IPS-15b (cell line): Measurements from ENCODE around the gene MEIG1.
"Not testable (repeated sequence)": the region's sequence is repeated elsewhere in the genome, so short reads cannot be mapped to it uniquely, and the experiment has no call there.

Source experiments
- H3K27me3 ChIP-seq: one replicate; pipeline ENCODE4 v1.6.1; 2013; ENCODE audit warnings: low read length; ENCODE audit not compliant: control insufficient read depth, insufficient read depth
- H3K36me3 ChIP-seq: one replicate; pipeline ENCODE4 v1.6.1; 2013; ENCODE audit warnings: low read length; ENCODE audit not compliant: control insufficient read depth, insufficient read depth
- H3K4me1 ChIP-seq: one replicate; pipeline ENCODE4 v1.6.1; 2013; ENCODE audit warnings: mild to moderate bottlenecking, low read length; ENCODE audit not compliant: control insufficient read depth, insufficient read depth
- H3K4me3 ChIP-seq: one replicate; pipeline ENCODE4 v1.5.1; 2013; ENCODE audit warnings: low read depth, low read length
- H3K9ac ChIP-seq: one replicate; pipeline ENCODE4 v1.6.1; 2013; ENCODE audit warnings: low read depth, mild to moderate bottlenecking, low read length
- H3K9me3 ChIP-seq: one replicate; pipeline ENCODE4 v1.6.1; 2013; ENCODE audit warnings: mild to moderate bottlenecking, low read length; ENCODE audit not compliant: control insufficient read depth, insufficient read depth

MEIG1 gene

GRCh38 chr10:14938971-14939370 lies 20.2 kb upstream of the MEIG1 start:
- not testable (repeated sequence) for H3K9ac ChIP-seq, H3K9me3 ChIP-seq, H3K4me1 ChIP-seq, H3K27me3 ChIP-seq, H3K36me3 ChIP-seq, H3K4me3 ChIP-seq

DNA sequence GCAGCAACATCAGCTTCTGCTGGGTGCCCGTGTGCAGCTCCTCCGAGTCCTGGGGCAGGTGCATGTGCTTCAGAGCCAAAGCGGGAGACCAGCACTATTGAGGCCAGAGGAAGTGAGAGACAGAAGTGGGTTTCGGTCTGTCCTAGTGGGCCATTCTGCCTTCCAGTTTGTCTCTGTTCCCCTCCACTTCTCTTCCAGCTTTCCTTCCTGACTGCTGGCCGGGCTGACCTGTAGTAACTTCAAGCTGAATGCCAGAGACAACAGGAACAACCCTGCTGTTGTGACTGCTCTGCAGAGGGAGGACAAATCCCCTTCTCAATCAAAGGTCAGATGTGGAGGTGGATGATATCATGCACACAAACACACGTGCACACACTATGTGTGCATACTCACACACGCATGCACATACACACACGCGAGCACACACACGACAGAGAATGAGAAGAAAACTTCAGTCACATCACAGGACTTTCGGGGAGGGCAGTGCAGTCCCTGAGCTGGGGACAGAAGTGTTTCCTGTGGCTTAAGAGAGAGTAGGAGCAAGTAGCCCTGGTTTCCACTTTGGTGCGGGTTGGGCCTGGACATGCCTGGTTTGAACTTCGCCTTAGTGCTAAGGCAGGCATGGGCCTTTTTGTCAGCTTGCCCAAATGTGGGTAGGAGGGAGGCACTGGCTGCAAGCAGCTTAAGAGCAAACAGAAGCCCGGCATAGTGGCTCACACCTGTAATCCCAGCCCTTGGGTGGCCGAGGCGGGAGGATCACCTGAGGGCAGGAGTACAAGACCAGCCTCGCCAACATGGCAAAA lies 16.8 kb upstream of the MEIG1 start:
- not testable (repeated sequence) for H3K9ac ChIP-seq, H3K9me3 ChIP-seq, H3K4me1 ChIP-seq, H3K36me3 ChIP-seq, H3K4me3 ChIP-seq, H3K27me3 ChIP-seq

GRCh38 chr10:14942950-14943338 lies 16.2 kb upstream of the MEIG1 start:
- not testable (repeated sequence) for H3K4me1 ChIP-seq, H3K27me3 ChIP-seq, H3K4me3 ChIP-seq, H3K9me3 ChIP-seq, H3K36me3 ChIP-seq, H3K9ac ChIP-seq

DNA sequence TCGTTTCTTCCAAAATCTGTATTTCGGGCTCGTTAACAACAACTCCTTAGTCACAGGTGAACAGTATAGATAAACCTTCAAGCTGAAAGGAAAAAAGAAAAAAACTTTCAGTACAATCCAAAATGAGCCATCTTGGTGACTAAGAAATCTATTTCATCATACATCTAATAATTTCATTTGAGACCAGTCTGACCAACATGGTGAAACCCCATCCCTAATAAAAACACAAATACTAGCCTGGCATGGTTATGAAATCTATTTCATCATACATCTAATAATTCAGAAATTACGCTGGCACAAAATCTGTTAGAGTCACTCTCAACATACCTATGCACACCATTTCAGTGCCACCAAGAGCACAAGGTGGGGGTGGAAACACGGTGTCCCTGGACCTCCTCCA lies 14.1 kb upstream of the MEIG1 start:
- Histone ChIP-seq H3K27me3 (no peaks in the 10 kb centered on the region), H3K4me3 (no peak overlapping the region), H3K9ac (no peak overlapping the region), H3K9me3 (no peaks in the 10 kb centered on the region), H3K36me3 (peaks cover 6% of the 10 kb centered on the region), H3K4me1 (no peaks in the 10 kb centered on the region)

- H3K9me3 ChIP-seq = no peaks in the 10 kb centered on the region
- peaks cover 6% of the 10 kb centered on the region for H3K36me3 ChIP-seq
- H3K27me3 ChIP-seq = no peaks in the 10 kb centered on the region
- H3K4me1 ChIP-seq = peaks cover 2% of the 10 kb centered on the region
- H3K4me3 ChIP-seq = no peak overlapping the region
- H3K9ac ChIP-seq = no peak overlapping the region
These were observed 11.9 kb upstream of the MEIG1 start for GRCh38 chr10:14947268-14947667.

GRCh38 chr10:14949291-14949690 lies 9.9 kb upstream of the MEIG1 start:
- peaks cover 4% of the 10 kb centered on the region for H3K36me3 ChIP-seq
- peaks cover 2% of the 10 kb centered on the region for H3K4me1 ChIP-seq
- H3K27me3 ChIP-seq = no peaks in the 10 kb centered on the region
- no peak overlapping the region for H3K9ac ChIP-seq
- H3K9me3 ChIP-seq = no peaks in the 10 kb centered on the region
- H3K4me3 ChIP-seq = no peak overlapping the region

DNA sequence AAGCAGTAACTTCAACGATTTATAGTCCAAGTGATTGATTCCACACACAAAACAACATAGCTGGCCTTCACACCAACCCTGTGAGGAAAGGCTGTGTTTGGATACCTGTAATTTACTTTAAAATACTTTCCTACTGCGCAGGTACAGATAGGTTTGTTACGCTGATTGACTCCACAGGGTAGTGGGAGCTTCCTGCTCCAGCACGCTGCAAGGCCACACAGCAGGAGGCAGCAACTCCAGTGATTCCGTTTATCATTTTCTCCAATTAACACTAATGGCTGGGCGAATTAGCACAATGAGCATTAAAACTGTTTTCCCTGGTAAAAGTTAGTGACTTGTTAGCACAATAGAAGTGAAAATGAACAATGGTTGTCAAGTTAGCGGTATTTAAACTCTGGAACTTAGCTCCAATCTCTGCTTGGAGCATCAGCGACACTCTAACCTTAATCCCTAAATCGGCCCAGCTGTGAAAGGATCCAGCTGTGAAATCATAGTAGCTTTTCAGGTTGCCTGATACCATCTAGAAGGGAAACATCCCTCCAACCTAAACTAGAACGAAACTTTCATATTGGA lies 6.3 kb upstream of the MEIG1 start:
- H3K4me3 ChIP-seq = peak overlapping the region; percentile 84
- no peak overlapping the region for H3K9ac ChIP-seq
- no peaks in the 10 kb centered on the region for H3K9me3 ChIP-seq
- H3K4me1 ChIP-seq = peaks cover 2% of the 10 kb centered on the region
- peaks cover 6% of the 10 kb centered on the region for H3K27me3 ChIP-seq
- H3K36me3 ChIP-seq = no peaks in the 10 kb centered on the region

GRCh38 chr10:14953424-14954000 lies 5.7 kb upstream of the MEIG1 start:
- no peak overlapping the region for H3K9ac ChIP-seq
- peaks cover 2% of the 10 kb centered on the region for H3K4me1 ChIP-seq
- H3K9me3 ChIP-seq = no peaks in the 10 kb centered on the region
- H3K36me3 ChIP-seq = no peaks in the 10 kb centered on the region
- peak overlapping the region; percentile 84 for H3K4me3 ChIP-seq
- peaks cover 8% of the 10 kb centered on the region for H3K27me3 ChIP-seq

GRCh38 chr10:14954001-14954770 lies 5.0 kb upstream of the MEIG1 start, which contains the start of gene DCLRE1C:
Gene DCLRE1C (minus strand): TSS chr10:14954096. CDS start chr10:14954010, 86 bp downstream.
- Histone ChIP-seq H3K4me1 (peaks cover 2% of the 10 kb centered on the region), H3K9ac (peak within 1 kb of the TSS; percentile 38), H3K36me3 (no peaks in the 10 kb centered on the region), H3K9me3 (no peaks in the 10 kb centered on the region), H3K4me3 (peak within 1 kb of the TSS; percentile 84), H3K27me3 (peaks cover 8% of the 10 kb centered on the region)

GRCh38 chr10:14954934-14955333 lies 4.3 kb upstream of the MEIG1 start:
- Histone ChIP-seq H3K9ac (no peak overlapping the region), H3K9me3 (no peaks in the 10 kb centered on the region), H3K36me3 (no peaks in the 10 kb centered on the region), H3K4me1 (peaks cover 2% of the 10 kb centered on the region), H3K27me3 (peaks cover 8% of the 10 kb centered on the region), H3K4me3 (peak overlapping the region; percentile 84)

- Histone ChIP-seq H3K36me3 (no peaks in the 10 kb centered on the region), H3K9me3 (no peaks in the 10 kb centered on the region), H3K9ac (no peak overlapping the region), H3K4me3 (peak overlapping the region; percentile 80), H3K4me1 (no peaks in the 10 kb centered on the region), H3K27me3 (peaks cover 21% of the 10 kb centered on the region)
These were observed 342 bp upstream of the MEIG1 start for GRCh38 chr10:14958872-14959220.
